Measurements from ENCODE around the gene EPOP.
A peak's percentile ranks its signal among the peaks of the same experiment; 100 is the strongest.

Gene EPOP

DNA sequence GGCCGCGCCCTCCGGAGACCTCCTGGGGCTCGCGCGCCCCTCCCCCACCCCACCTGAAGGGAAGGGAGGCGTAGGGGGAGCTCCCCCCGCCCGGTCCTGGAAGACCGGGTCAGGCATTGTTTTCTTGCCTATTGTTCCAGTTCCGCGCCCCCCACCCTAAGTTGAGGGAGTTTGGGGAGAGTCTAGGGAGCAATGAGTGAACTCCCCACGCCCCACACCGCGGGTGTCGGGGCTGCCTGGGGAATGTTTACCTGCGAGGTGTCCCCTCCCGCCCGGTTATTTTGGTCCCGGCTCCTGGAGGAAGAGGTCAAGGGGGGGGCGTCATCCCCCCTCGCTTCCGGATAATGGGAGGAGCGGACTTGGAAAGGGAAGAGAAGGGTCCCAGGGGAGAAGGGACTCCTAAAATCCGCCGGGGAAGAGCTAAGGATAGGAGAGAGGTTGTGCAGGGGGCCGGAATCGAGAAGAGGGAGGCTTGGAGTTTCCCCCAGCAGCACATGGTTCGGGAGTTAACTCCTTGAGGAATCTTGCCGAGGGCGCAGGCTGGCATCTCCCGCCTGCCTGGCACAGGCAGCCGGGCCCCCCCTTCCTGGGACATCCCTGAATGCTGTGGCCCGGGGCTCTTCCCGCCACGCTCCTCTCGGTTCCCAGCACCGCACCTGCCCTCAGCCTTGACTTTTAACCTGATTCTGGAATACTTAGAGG lies 31.2 kb upstream of the EPOP start:
- peak; percentile 48 for DNase-seq (ENCODE audit: low spot score)

DNA sequence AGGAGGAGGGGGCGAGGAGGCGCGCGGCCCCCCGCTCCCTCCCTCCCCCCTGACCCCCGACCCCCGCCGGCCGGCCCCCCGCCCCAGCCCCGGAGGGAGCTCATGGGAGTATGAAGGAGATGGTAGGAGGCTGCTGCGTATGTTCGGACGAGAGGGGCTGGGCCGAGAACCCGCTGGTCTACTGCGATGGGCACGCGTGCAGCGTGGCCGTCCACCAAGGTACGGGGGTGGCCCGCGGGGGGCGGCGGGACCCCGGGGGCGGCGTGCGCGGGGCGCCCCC lies 30.7 kb upstream of the EPOP start:
- no peak for DNase-seq (ENCODE audit: low spot score)

DNA sequence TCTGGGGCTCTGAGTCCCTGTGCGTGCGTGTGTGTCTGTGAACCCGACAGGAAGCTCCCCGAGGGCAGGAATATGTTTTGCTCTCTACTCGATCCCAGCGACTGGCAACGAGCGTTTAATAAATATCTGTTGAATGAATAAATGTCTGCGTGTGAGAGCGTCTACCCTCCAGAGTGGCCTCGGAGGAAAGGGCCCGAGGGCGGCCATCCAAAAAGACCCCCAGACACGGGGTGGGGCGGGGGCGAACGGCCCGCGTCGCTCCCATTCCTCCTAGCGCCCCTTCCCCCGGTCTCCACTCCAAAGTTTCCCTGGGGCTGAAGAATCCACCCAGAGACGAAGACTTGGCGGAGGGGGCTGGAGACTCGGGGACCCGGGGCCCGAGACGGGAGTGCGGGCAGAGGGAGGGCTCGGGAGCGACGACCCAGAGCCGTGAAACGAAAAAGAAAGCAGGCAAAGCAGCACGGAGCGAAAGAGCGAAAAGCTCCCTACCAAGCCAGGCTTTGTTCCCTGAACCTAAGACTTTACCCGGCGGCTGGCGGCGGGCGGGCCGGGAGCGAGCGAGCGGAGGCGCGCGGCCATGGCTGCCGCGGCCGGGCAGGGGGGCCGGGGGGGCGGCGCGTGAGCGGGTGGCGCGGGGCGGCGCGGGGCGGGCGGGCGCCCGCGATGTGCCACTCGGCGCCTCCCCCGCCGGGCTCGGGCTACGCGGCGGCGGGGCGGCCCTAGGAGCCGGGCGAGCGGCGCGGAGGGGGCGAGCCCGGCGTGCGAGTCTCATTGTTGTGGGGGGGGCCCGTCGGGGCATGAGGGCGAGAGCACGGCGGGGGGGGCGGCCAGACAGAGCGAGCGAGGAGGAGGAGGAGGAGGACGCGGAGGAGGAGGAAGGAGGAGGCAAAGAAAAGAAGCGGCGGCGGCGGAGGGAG lies 30.1 kb upstream of the EPOP start, which contains the start of gene MLLT6:
MLLT6 (plus strand) TSS at position 668 of the 917 bp plus-strand sequence. CDS start 360 bp downstream, outside the sequence.
- DNase-seq (ENCODE audit: low spot score), result peak; percentile 87

DNA sequence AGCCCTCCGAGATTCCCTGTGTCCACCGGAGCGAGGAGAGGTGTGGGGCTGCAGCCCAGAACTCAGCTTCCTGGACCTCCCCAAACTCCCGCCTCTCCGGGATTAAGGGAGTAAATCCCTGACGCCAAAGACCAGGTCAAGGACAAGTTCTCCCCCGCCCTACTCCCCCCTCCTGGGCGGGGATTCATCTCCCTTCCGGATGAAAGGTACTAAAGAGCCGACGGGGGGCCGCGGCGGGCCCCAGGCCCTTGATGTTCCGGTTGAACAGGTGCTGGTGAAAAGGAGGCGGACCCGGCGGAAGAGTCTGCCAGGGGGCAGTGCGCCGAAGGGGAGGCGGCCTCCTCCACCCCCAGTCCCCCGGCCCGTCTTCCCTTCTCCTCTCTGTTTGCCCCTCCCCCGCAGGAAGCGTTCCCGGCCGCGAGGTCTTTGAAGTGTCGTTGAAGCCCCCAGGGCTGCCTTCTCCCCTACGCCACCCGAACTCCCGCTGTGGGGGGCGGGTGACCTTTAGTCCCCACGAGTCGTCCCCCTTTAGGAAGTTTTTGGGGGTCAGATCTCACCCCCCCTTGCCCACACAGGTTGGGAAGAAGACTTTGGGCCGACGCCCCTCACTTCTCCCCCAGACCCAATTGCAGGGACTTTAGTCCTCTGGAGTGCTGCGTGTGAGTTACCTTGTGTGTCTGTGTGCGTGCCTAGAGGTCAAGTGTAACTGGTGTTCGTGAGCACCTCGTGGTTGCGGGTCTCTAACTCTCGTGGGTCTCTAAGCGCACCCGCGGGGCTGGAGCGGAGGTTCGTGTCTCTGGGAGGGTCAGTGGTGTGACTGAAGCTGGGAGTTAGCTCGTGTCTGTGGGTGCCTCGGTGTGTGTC lies 29.2 kb upstream of the EPOP start:
- no peak for DNase-seq (ENCODE audit: low spot score)

DNA sequence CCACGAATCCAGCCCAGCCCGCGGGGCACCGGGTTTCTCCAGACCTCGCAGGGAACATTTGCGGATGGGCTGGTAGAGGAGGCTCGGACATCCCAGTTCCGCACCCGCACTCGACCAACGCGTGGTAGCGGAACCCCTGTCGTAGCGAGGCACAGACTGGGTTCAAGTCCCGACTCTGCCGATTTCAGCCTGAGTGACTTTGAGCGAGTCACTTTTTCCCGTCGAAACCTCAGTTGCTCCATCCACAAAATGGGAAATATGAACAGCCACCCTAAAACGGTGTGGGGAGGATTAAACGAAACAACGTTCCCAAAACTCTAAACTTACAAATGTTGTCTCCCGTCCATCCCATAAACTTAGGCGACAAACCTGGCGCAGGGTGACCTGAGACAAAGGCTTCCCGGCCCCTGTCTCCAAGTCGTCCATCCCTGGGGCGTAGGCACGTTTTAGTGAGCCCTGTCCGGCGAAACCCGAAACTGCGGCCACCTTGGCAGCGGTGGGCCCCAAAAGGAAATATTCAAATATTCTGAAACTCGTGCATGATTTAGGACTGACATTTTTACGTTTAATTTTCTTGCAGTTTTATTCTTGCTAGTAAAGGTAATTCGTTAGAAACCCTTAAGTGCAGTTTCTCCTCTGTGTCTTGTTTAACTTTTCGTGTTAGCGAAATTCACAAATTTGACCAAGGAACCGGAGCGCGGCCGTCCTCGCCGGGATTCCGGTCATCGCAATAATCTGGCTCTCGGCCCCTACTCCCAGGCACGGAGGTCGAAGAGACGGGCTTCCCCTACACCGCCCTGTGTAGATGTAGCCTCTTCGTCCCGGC lies 28.4 kb upstream of the EPOP start:
- DNase-seq (ENCODE audit: low spot score), result no peak

DNA sequence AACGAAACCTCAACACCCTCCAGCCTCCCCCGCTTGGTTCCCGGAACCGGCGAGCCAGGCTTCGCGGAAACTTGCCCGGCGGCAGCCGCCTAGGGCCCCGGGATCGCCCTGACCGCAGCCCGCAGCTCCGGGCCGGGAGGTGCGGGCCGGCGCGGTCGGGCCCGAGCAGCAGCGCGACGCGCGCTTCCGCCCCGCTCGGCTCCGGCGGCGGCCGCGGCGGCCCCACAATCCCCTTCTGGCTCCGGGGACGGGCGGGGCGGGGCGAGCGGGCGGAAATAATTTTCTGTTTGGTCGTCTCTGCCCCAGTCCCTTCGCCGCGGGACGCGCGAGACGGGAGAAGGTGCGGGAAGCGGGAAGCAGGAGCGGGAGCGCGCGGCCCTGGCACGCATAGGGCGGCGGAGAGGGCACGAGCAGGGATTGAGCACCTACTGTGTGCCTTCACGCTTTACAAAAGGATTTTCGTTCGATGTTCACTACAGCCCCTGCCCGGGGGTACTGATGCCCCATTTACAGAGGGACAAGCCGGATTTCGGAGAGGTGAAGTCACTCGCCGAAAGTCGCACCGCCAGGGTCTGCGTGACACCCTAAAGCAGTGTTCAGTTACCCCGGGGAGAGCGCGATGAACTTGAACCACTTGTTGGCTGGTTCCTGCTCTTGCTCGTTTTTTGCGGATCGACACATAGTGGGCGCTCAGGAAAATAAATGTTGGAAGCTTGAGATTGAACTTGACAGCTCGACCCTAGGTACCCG lies 27.6 kb upstream of the EPOP start:
- peak; percentile 87 for DNase-seq (ENCODE audit: low spot score)

DNA sequence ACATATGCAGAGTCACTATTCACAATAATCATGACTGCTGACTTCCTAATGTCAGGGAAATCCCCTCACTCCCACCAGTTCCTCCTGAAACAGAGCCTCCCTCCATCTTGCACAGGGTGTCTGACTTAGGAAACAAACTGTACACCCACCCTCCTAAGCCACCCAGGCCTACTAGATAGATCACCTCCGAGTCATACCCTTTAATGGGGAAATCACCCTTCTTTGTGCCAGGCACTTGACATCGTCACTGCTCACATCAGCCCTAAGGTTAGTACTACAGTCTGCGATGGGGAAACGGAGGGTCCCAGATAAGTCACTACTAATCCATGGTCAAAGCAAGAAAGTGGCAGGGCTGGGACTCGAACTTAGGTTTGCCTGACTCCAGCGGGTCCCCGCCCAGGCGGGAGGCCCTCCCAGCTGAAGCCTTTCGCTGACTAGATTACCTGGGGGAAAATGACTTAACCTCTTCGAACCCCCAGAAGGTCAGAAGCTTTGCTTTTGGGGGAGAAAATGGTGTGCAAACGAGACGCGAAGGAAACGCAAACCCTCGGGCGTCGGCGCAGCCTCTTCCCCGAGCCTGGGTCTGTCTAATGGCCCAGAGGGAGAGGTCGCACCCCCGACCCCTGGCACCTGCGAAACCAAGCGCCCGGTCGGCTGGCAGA lies 26.9 kb upstream of the EPOP start:
- peak; percentile 9 for DNase-seq (ENCODE audit: low spot score)

DNA sequence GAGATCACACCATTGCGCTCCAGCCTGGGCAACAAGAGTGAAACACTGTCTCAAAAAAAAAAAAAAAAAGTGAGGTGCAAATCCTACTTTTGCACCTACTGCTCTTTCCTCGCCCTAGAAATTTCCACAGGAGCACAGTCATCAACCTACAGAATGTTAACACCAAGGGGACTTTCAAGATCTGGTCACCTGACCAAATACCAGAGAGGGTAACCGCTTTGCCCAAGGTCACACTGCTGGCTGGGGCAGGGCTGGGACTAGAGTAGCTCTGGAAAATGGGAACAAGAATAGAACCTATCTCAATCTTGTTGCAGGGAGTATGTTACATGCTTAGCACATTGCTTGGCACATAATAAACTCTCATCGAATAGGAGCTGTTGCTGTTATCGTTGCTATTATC lies 24.0 kb upstream of the EPOP start:
- no peak for DNase-seq (ENCODE audit: low spot score)

DNA sequence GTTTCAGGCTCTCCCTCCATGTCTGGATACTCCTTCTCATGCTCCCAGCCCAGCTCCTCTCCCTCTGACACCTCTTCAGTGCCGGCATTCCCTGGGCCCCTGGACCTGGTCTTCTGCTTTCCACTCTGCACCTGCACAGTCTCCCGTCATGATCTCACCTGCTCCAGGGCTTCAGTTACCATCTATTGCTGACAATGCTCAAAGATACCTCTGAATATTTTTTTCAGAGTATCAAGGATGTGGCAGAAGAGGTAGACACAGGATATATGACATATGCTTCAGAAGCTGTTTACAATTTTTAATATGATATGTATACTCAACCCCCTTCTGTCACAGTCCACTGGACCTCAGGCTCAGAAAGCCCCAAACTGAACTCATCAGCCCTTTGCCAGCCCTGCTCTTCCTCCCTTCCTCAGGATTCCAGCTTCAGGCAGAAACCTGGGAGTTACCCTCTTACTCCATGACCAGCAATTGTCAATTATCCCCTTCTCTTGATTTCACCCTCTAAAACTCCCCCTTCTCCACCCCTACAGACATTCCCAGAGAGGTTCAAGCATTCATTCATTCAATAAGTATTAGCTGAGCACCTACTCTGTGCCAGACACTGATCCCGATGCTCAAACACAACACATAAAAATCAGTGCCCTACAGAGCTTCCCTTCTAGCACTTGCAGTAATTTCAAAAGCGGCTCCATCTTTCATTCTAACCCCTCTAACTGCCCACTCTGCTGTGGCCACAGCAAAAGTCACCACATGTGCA lies 22.5 kb upstream of the EPOP start:
- DNase-seq (ENCODE audit: low spot score), result no peak

DNA sequence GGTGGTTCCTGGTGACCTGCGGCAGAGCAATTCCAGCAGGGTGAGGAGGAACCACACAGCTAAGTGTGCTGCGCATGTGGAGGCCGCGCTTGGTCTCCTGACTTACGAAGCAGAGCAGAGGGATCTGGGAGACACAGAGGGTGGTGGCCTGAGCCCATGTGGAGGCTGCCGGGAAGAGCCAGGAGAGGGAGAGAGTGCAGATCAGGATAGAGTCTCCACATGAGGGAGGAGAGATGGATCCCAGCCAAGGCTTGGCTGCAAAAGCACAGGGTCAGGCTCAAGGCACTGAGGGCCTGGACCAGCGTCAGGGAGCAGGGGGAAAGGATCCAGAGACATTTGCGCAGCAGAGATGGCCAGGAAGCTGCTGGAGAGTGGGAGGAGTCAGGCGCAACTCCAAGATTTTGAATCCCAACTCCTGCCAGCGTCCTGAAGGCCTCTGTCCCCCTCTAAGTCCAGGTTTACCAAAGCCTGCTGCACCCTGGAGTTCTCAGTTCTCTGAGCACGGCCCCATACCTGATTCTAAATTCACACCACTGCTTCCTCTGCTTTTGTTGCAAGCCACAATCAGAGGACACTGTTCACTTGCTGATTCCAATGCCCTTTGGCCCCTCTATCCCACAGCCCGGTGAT lies 19.1 kb upstream of the EPOP start:
- peak; percentile 68 for DNase-seq (ENCODE audit: low spot score)

DNA sequence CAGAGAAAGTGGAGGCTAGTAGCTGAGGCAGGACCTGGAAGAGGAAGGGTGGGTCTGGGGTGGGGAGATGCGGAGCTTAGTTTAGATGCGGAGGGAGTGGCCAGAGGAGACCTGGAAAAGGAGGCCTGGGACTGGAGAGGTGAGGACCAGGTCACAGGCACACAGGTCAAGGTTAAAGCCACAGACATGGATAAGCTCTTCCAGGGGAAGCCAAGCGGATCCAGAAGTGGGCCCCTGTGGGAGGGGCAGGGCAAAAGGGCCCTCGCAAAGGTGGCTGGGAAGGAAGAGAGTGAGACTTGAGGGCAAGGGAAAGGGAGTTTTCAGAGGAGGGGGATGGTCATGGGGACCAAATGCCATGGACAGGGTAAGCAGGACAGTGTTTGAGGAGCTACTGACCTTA lies 16.4 kb upstream of the EPOP start:
- DNase-seq (ENCODE audit: low spot score), result no peak

DNA sequence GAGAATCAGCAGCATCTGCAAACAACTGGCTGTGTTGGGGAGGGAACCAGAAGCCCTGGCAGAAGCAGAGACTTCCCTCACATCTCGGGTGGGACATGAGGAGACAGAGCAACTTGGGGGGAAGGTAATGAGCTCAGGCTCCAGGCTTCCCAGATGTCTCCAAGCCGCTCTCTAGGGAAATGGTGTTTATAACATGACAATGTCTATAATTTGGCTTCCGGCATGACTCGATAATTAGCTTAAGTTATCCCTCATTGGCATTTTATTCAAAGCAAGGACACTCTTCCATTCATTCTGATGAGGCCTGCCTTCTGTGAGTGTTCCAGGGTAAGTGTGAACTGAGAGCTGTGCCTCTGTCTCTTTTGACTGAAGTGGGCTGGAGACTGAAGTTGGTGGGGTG lies 15.6 kb upstream of the EPOP start:
- DNase-seq (ENCODE audit: low spot score), result no peak

DNA sequence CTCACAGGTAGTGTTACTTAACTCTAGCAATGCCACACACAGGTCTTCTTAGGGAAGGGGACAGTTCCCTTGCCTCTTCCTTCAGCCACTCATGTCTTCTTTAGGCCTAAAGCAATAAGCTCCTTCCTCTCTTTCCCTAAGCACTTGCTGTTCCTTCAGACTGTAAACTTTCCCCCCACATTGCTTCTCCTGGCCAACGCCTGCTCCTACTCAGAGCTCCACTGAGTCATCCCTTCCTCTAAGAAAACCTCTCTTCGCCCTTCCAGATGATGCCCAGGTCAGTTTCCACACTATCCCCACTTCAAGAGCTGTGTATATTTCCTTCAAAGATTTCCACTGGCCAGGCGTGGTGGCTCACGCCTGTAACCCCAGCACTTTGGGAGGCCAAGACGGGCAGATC lies 12.5 kb upstream of the EPOP start:
- DNase-seq (ENCODE audit: low spot score), result peak; percentile 47

DNA sequence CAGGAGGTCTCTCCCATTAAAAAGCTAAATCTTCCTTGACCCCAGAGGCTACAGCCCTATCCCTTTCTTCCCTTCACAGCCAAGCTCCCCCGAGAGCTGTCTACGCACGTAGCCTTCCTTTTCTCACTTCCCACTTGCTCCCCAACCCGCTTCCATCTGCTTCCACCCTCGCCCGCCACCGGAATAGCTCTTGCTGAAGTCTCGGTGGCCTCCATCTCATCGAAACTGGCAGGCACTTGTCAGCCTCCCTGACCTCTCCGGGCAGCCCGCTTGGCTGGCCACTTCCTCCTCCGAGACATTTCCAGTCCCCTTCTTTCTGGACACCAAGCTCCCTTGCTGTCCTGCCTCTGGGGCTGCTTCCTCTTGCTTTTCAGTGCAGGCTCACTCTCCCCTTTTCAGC lies 10.7 kb upstream of the EPOP start:
- no peak for DNase-seq (ENCODE audit: low spot score)

DNA sequence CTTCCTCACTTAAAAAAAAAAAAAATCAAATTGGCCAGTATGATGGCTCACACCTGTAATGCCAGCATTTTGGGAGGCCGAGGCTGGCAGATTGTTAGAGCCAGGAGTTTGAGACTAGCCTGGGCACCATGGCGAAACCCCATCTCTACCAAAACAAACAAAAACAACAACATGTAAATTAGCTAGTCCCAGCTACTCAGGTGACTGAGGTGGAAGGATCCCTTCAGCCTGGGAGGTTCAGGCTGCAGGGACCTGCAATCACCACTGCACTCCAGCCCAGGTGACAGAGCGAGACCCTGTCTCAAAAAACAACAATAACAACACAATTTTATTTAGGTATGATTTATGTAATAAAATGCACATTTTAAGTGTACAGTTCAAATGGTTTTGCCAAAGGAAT lies 6.3 kb upstream of the EPOP start:
- DNase-seq (ENCODE audit: low spot score), result no peak

DNA sequence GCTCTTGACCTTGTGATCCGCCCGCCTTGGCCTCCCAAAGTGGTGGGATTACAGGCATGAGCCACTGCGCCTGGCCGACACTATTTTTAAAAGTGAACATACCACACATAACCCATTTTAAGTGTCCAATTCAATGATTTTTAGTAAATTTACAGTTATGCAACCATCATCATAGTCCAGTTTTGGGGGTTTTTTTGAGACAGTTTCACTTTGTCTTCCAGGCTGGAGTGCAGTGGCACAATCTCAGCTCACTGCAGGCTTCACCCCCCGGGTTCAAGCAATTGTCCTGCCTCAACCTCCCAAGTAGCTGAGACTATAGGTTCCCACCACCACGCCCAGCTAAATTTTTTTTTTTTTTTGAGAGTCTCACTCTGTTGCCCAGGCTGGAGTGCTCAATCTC lies 3.1 kb upstream of the EPOP start:
- DNase-seq (ENCODE audit: low spot score), result no peak

DNA sequence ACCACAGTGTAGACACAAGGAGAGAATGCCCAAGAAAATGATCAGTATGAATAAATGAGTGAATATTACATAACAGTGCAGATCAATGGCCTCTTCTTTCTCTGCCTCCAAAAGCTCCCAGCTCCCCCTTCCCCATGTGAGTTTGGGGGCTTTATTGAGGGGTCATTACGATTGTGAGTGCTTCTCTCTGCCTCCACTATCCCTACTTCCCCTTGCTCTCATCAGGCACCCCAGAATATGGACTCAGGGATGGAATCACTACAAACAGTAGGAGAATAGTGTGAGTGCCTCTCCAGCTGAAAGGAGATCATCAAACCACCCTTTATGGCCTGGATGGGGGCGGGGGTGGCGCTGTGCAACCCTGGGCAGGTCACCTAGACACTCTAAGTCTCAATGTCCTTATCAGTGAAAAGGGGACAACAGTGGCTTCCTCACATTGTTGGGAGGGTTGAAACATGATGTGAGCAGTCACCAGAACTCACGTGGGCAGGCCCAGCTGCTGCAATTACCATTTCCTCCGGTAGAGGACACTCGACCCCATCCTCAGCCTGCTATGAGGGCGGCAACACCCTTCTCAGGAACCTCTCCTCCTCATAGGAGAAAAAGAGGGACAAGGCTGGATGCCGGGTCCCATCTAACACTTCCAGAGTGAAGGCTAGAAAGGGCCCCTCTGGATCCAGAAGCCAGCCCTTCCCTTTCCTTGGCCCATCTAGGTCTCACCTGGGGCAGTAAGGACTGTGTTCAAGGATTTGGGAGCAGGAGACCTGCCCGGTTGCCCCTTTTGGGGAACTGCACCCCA lies 2.1 kb upstream of the EPOP start:
- peak; percentile 94 for DNase-seq (ENCODE audit: low spot score)

DNA sequence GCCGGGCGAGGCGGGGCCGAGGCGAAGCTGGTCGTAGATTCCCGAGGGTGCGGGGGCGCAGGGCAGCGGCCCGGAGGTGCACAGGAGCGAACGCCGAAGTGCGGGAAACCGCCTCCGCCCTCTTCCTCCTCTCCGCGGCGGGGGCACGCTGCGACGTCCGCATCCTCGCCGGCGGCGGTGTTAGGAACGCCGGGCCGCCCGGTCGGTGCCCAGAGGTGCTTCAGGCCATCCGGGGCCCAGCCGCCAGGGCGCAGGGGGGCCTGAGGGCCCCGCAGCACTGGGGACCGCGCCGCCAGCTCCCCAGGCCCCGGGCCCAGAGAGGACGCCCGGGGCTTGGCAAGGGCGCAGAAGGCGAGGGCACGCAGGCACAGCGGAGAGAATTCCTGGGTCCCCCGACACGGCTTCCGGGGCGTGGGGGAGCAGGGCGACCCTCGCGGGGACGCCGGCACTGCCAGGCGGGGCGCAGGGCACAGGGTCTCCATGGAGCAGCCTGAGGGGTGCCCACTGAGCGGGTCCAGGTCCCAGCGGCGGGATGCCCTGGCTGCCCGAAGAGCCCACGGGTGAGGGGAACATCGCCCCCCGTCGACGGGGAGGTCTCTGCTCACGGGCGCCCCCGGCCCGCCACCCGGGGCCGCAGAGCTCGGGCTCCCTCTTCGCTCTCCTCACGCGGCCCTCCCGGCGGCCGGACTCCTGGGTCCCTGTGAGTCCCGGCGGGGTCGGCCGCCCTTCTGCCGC lies 576 bp downstream of the EPOP start:
- DNase-seq (ENCODE audit: low spot score), result no peak

Data from AG08395 (cell line).